Measurements from ENCODE around the gene RYR2.

DNA sequence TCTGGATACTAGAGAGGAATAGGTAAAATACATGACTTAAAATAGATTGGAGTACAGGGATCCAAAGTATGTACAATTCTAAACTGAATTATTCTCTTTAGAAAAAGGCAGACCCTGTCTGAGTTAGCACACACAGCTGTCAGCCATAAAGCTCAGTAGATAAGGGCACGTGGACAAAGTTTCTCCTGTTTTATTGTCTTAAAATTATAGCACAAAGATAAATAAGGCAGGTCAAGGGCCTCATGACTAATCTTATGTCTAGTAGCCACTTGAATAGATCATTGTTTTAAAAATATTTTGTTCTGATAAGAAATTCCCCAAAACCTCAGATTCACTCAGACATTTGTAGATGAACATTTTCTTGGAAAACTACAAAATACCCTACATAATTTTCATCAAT, 643.6 kb downstream of the RYR2 start:
- TF ChIP-seq POLR2AphosphoS5 (IDR thresholded peaks at IDR 0.05): no peak
- TF ChIP-seq, protein P1, sequence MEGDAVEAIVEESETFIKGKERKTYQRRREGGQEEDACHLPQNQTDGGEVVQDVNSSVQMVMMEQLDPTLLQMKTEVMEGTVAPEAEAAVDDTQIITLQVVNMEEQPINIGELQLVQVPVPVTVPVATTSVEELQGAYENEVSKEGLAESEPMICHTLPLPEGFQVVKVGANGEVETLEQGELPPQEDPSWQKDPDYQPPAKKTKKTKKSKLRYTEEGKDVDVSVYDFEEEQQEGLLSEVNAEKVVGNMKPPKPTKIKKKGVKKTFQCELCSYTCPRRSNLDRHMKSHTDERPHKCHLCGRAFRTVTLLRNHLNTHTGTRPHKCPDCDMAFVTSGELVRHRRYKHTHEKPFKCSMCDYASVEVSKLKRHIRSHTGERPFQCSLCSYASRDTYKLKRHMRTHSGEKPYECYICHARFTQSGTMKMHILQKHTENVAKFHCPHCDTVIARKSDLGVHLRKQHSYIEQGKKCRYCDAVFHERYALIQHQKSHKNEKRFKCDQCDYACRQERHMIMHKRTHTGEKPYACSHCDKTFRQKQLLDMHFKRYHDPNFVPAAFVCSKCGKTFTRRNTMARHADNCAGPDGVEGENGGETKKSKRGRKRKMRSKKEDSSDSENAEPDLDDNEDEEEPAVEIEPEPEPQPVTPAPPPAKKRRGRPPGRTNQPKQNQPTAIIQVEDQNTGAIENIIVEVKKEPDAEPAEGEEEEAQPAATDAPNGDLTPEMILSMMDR (IDR thresholded peaks at IDR 0.05): no peak

All from breast epithelium (tissue), 3 donors.